Activated CD4-positive, alpha-beta T cell treated with anti-CD3 and anti-CD28 coated beads, Interleukin-2, amount 50 U/mL, for 24 hours (primary cell): ENCODE results near the gene MED13L.

Experiments used
- DNase-seq, 2 donors: peaks; one replicate each; pipeline ENCODE4 v3.0.0-alpha.2; 2020; ENCODE audit warnings: low read depth in 1 of 2, low spot score in 1 of 2

The MED13L gene

DNA sequence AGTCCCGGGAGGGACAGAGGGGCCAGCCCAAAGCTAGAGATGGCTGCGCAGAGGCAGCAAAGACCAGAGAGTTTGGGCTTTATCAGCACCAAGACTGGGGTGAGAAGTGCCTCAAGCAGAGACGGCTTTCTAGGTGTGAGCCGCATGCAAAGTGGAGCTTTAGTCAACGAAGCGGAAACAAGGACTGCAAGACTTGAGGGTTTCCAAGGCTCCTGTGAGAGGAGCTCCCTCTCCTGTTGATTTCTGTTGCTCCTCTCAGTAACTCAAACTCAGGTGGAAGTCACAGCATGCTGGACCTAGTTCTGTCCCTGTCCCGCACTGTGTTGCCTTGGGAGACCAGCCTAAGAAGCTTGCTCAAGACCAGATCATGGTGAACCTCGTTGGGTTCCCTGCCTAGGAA lies 327.8 kb downstream of the MED13L start:
- DNase-seq: no peak

GRCh38 chr12:115947696-115948062 lies 329.8 kb downstream of the MED13L start:
- DNase-seq: no peak

DNA sequence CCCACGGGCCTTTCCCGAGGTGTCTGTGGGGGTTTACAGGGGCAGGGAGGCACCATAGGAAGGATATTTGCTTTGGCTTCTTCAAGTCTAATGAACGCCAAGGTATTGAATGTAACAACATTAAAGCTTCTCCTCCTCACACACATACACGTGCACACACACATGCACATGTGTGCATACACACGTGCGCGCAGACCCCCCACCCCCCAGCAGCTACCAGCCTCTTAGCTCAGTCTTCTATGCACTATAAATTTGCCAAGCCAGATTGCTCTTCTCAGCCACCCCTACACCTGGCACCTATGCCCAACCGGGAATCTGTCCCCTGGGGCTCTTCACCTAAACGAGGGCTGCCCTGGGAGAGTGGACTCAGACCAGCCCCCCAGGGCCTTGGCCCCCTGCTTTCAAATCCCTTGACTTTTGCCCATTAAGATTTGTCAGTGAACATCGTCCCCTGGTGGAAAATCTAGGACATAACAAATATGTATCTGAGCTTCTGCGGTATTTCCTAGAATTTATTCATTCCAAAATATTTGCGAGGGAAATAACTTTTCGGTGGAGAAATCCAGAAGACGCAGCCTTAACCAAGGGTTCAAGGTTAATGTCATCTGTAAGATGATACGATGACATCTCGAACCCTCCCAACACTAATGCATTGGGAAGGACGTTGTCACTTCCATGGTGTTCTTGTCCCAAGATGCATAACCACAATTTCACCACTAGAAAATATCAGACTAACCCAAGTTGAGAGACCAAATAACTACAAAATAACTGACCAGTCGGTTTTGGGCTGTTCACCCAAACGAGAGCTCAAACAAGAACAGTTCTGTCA lies 330.4 kb downstream of the MED13L start:
- DNase-seq: no peak

- DNase-seq: no peak
Observed at GRCh38 chr12:115946092-115946491, 331.4 kb downstream of the MED13L start.

DNA sequence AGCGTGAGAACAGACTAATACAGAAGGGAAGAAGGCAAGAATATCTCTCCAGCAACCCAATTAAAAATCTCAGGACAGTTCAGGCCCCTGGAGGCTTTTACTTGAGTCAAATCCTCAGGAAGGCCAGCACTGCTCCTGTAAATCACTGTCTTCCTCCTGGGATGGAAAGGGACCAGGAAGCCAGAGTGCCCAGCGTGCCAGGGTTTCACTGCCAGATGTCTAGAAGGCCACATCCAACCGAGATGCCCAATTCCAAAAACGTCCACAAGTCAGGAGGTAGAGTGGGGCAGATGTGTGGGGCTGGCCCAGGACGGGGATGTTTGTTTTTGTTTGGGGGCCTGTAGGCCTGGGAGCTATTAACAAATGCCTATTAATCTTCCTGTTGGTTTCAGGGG lies 332.0 kb downstream of the MED13L start:
- DNase-seq: no peak

DNA sequence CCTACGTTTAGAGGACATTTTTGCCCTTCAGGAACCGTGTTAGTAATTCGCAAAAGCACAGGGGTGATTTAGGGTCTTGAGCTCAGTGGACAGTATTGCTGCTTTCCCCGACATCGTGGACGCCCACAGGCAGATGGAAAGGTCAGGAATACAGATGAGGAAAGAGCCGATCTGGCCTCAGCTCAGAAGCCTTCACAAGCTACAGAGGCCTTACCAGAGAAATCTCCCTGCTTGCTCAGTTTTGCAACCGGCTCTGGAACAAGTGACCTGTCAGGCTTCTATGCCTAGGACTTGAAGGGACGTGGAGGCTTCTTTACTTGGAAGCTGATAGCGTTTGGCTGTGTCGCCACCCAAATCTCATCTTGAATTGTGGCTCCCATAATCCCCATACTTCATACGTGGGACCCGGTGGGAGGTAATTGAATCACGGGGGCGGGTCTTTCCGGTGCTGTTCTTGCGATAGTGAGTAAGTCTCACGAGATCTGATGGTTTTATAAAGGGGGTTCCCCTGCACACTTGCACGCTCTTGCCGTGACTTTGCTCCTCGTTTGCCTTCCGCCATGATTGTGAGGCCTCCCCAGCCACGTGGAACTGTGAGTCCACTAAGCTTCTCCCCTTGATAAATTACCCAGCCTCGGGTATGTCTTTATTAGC lies 332.5 kb downstream of the MED13L start:
- no peak for DNase-seq

- DNase-seq: no peak
Observed at GRCh38 chr12:115944392-115944742, 333.1 kb downstream of the MED13L start.

GRCh38 chr12:115943630-115944391 lies 333.7 kb downstream of the MED13L start:
- DNase-seq: no peak

- DNase-seq: no peak
Observed at GRCh38 chr12:115943310-115943629, 334.2 kb downstream of the MED13L start.

GRCh38 chr12:115942346-115942745 lies 335.1 kb downstream of the MED13L start:
- no peak for DNase-seq

- no peak for DNase-seq
Observed at GRCh38 chr12:115941362-115941761, 336.1 kb downstream of the MED13L start.

GRCh38 chr12:115938794-115939377 lies 338.6 kb downstream of the MED13L start:
- no peak for DNase-seq

DNA sequence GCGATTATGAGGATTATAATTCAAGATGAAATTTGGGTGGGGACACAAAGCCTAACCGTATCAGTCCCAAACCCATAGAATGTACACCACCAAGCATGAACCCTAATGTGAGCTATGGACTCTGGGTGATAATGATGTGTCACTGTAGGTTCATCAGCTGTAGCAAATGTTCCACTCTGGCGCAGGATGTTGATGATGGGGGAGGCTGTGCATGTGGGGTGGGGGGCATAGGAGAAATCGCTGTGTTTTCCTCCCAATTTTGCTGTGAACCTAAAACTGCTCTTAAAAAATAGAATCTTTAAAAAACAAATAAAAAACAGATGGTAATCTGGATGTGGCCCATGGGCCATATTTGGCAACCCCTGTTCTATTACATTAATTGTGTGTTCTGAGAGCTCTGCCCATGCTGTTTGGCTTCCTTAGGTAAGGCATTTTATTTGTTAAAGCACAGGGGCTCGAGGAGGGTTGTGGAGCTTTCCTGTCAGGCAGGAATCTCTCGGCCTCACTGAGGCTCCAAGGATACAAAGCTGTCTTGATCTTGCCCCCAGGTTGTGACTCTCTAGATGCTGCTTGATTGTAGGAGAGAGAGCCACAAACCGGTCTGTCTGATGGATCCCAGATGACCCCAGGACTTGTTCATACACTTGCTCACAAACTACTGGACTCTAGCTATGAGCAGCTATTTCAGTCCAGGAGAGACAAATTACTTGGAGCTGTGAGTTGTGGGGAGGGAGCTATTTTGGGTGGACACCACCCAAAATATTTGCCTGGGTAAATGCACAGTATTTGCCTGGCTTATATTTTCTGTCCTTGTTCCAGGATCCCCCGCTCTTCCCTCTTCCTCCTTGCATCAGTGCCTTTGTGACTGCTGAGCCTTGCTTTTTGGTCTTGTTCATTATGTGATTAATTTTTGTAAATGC lies 340.2 kb downstream of the MED13L start:
- DNase-seq: no peak

GRCh38 chr12:115934877-115935276 lies 342.6 kb downstream of the MED13L start:
- no peak for DNase-seq

- DNase-seq: no peak
Observed at GRCh38 chr12:115934046-115934445, 343.4 kb downstream of the MED13L start.

GRCh38 chr12:115932066-115932465 lies 345.4 kb downstream of the MED13L start:
- DNase-seq: no peak

DNA sequence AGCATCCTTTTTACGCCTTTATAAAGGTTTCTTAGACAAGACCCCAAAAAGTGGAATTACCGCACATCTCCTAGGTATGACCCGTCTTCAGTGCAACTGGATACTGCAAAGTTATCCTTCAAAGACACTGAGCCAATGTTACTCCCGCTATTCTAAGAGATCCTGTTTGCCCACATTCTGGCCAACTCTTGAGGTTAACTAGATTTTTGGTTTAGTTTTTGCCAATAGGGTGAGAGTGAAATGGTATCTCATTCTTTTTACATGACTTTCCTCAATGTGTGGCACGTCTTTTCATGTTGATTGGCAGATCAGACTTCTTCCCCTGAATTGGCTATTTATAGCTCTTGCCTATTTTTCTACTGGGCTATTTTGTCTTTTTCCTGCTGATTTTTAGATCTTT lies 347.2 kb downstream of the MED13L start:
- DNase-seq: no peak

- no peak for DNase-seq
Observed at GRCh38 chr12:115926037-115926670, 351.3 kb downstream of the MED13L start.

DNA sequence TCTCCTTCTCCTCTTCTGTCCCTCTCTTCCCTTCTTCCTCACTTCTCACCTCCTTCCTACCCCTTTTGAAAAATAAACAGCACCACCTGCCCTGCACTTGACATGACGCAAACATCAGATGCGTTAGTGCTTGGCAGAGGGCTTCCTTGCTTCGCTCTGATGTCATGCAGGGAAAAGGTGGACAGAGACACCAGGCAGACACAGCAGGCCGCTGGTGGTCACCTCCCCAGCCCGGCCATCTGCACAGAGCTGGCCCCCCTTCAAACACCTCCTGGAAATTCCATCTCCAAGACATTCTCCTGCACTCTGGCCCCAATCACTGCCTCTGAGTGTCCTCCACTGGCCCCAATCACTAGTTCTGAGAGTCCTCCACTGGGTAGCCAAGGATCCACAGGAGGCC lies 353.6 kb downstream of the MED13L start:
- no peak for DNase-seq

DNA sequence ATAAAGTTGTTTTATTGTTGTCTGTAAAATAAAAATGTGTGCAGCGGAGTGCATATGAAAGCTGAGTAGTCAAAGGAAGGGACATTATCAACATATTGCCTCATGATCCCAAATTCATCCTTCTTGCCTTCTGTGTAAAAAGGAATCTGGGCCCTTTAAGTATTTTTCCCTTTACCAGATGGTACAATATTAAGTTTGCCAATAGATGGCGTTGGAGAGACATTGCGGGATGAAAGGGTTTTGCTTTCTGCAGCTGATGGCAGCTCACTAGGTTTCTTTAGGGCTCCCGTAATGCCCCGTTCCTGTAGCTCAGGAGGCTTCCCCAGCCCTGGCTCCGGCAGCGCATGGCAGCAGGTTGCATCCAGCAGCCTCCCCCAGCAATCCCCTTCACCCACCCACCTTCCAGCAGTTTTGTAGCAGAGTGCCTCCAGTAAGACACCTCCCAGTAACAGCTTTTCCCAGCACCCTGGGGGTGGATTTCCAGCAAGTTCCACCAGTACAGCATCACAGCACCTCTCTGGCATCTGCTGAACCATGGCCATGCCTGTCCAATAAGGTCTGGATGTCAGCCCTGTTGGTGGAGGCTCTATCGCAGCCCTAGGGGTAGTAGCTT lies 354.4 kb downstream of the MED13L start:
- no peak for DNase-seq
